ENCODE measurements around the gene LTB4R2. TPM values are rescaled to one million over a fixed set of nuclear protein-coding genes. Genes with fewer than 3 reads are reported as not detected.

Gene LTB4R2
- total and polyA plus RNA-seq, 2 of the 8 experiments (the other 6 are each of a cell fraction or from before 2014, with no cell fraction given) = 5.3 to 6.7 TPM

- Histone ChIP-seq H3K56ac (replicated peaks; ENCODE audit: insufficient read length, low read depth, low read length) (no peak overlapping the region), H2BK15ac (ENCODE audit: low read length) (no peak overlapping the region), H3K79me1 (ENCODE audit: low read depth, low read length) (no peaks in the 10 kb centered on the region), H3K18ac (ENCODE audit: extremely low read depth, low read length) (no peak overlapping the region), H3K27me3 (replicated peaks in 1 of 4; ENCODE audit: control insufficient read depth in 3 of 4, extremely low read depth in 1 of 4, insufficient read depth in 3 of 4, low read length in 3 of 4) (peaks cover 0 to 8% (median 2%) of the 10 kb centered on the region in 4 experiments; a peak in 4 of 7 replicates), H3K27ac (ENCODE audit: low read depth, low read length) (no peak overlapping the region), H3K4ac (replicated peaks; ENCODE audit: insufficient read length, low read depth, low read length) (no peak overlapping the region), H3K9ac (replicated peaks in 1 of 4; ENCODE audit: extremely low read depth in 1 of 4, low read depth in 3 of 4, low read length in 3 of 4) (no peak overlapping the region), H2BK20ac (ENCODE audit: low read length) (no peak overlapping the region), H4K20me1 (replicated peaks in 1 of 2; ENCODE audit: control insufficient read depth in 1 of 2, insufficient read depth in 2 of 2, low read length in 2 of 2) (no peaks in the 10 kb centered on the region), H3K14ac (ENCODE audit: insufficient read length) (no peak overlapping the region), H2BK12ac (ENCODE audit: low read depth, low read length) (no peak overlapping the region), H3K79me2 (ENCODE audit: control insufficient read depth in 1 of 2, insufficient read depth in 2 of 2, low read length in 2 of 2) (no peaks in the 10 kb centered on the region), H3K36me3 (ENCODE audit: control insufficient read depth in 2 of 4, insufficient read depth in 4 of 4, low read length in 3 of 4) (no peaks in the 10 kb centered on the region), H3K4me3 (ENCODE audit: extremely low read depth in 1 of 4, insufficient read depth in 2 of 4, low read depth in 3 of 4, low read length in 4 of 4) (no peak overlapping the region), H3K23ac (ENCODE audit: insufficient read length) (no peak overlapping the region), H3K4me1 (replicated peaks in 1 of 4; ENCODE audit: control insufficient read depth in 3 of 4, insufficient read depth in 4 of 4, low read length in 3 of 4) (peaks cover 0 to 4% (median 1%) of the 10 kb centered on the region in 4 experiments; a peak in 3 of 7 replicates), H2BK120ac (replicated peaks; ENCODE audit: low read depth, low read length) (no peak overlapping the region), H2AFZ (ENCODE audit: low read length) (no peak overlapping the region), H2AK5ac (ENCODE audit: low read depth, low read length) (no peak overlapping the region), H3K23me2 (ENCODE audit: low read depth, low read length) (peaks cover 4% of the 10 kb centered on the region), H4K8ac (ENCODE audit: extremely low read depth, insufficient read depth, low read length) (no peak overlapping the region), H3K4me2 (ENCODE audit: insufficient read depth in 1 of 2, low read depth in 2 of 2, low read length in 2 of 2) (no peak overlapping the region), H2BK5ac (ENCODE audit: low read depth, low read length) (no peak overlapping the region), H4K5ac (ENCODE audit: insufficient read length, low read depth, low read length) (no peak overlapping the region), H3K9me3 (ENCODE audit: insufficient read depth in 2 of 2, low read depth in 1 of 2, low read length in 1 of 2) (no peaks in the 10 kb centered on the region), H4K91ac (replicated peaks; ENCODE audit: insufficient read length, low read length) (no peak overlapping the region)
- ChIA-PET CTCF (ENCODE audit: partially characterized antibody) (interaction anchor here (1.0 to 6.9 kb wide), 23 partner anchors 10 to 75 kb away, joined by 3 to 52 read pairs (median 5); partner anchors contain the start of genes ADCY4, CBLN3, KHNYN and RIPK3), POLR2A (ENCODE audit: partially characterized antibody) (interaction anchor here (1.1 to 1.2 kb wide), 2 partner anchors 17 to 81 kb away, joined by 3 to 4 read pairs; partner anchors contain the start of gene SDR39U1)
- FAIRE-seq (no peak), DNase-seq (ENCODE audit: low read depth in 1 of 2, low spot score in 2 of 2) (no peak)
- WGBS, 2 experiments (ENCODE audit: extremely low coverage in 1 of 2, insufficient coverage in 1 of 2, insufficient read length in 1 of 2, insufficient replicate concordance in 2 of 2, low coverage in 1 of 2, low lambda C conversion rate in 2 of 2, missing lambda C conversion rate in 1 of 2) = 93% methylated on average over 2 of the region's 2 CpGs; no CpG with 5 or more reads in 1 of the 2 experiments
- TF ChIP-seq HDAC6 (IDR thresholded peaks at IDR 0.05; ENCODE audit: low read depth, low read length) = no peak
- TF ChIP-seq NRF1 (IDR thresholded peaks at IDR 0.05; ENCODE audit: low read depth, low read length) = no peak
- TF ChIP-seq, protein P1, sequence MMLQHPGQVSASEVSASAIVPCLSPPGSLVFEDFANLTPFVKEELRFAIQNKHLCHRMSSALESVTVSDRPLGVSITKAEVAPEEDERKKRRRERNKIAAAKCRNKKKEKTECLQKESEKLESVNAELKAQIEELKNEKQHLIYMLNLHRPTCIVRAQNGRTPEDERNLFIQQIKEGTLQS (IDR thresholded peaks at IDR 0.05; ENCODE audit: insufficient read depth, low read depth, low read length) = no peak
These were observed 51.4 kb downstream of the LTB4R2 start for GRCh38 chr14:24361326-24361725.
